Fibroblast of lung (primary cell): ENCODE results near the gene FOXG1. TPM values are rescaled to one million over a fixed set of nuclear protein-coding genes. Genes with fewer than 3 reads are reported as not detected.
A peak's percentile ranks its signal among the peaks of the same experiment; 100 is the strongest.

Experiments
- DNase-seq, 2 donors: peaks; one replicate each; pipeline versions ENCODE4 v3.0.0 to v3.0.0-alpha.2; 2010; ENCODE audit warnings: low read depth in 2 of 2
- H2AFZ ChIP-seq: 2 replicates; pipeline ENCODE4 v1.5.1; 2012; ENCODE audit warnings: low read length, control low read depth, inconsistent platforms
- H3K27ac ChIP-seq: 2 replicates; pipeline ENCODE4 v1.5.1; 2011; ENCODE audit warnings: low read length, control low read depth; ENCODE audit not compliant: insufficient read depth
- H3K27me3 ChIP-seq: 2 replicates; pipeline ENCODE4 v1.5.1; 2011; ENCODE audit warnings: mild to moderate bottlenecking, low read length; ENCODE audit not compliant: control insufficient read depth, insufficient read depth
- H3K36me3 ChIP-seq: 2 replicates; pipeline ENCODE4 v1.5.1; 2011; ENCODE audit warnings: low read length; ENCODE audit not compliant: control insufficient read depth, insufficient read depth
- H3K4me1 ChIP-seq: 2 replicates; pipeline ENCODE4 v1.5.1; 2011; ENCODE audit warnings: low read length; ENCODE audit not compliant: control insufficient read depth, insufficient read depth; ENCODE audit errors: extremely low read depth
- H3K4me2 ChIP-seq: 2 replicates; pipeline ENCODE4 v1.5.1; 2011; ENCODE audit warnings: low read length, control low read depth; ENCODE audit not compliant: insufficient read depth; ENCODE audit errors: extremely low read depth
- H3K4me3 ChIP-seq, 4 experiments: fragments of 200-600 bp in 1 of 4; sonication (generic) in 1 of 4; replicated peaks in 1 of 4; 2 replicates each; pipeline ENCODE4 v1.5.1; 2011 to 2016; ENCODE audit warnings: low read length in 4 of 4, low read depth in 3 of 4, mild to moderate bottlenecking in 3 of 4, control low read depth in 2 of 4, inconsistent platforms in 1 of 4, mixed read lengths in 1 of 4; ENCODE audit not compliant: insufficient read depth in 1 of 4; ENCODE audit errors: control extremely low read depth in 1 of 4
- H3K79me2 ChIP-seq: 2 replicates; pipeline ENCODE4 v1.5.1; 2012; ENCODE audit warnings: mild to moderate bottlenecking, low read length, inconsistent platforms; ENCODE audit not compliant: control insufficient read depth, insufficient read depth
- H3K9ac ChIP-seq: 2 replicates; pipeline ENCODE4 v1.5.1; 2011; ENCODE audit warnings: mild to moderate bottlenecking, low read length, control low read depth; ENCODE audit not compliant: insufficient read depth
- H3K9me3 ChIP-seq: 2 replicates; pipeline ENCODE4 v1.5.1; 2012; ENCODE audit warnings: low read depth, low read length; ENCODE audit not compliant: control insufficient read depth, insufficient read depth
- H4K20me1 ChIP-seq: 2 replicates; pipeline ENCODE4 v1.5.1; 2011; ENCODE audit warnings: low read length; ENCODE audit not compliant: control insufficient read depth, insufficient read depth; ENCODE audit errors: extremely low read depth
- EZH2 ChIP-seq: IDR thresholded peaks from 2 replicates; pipeline ENCODE4 v1.5.1; 2012; ENCODE audit warnings: low read length, control low read depth, mild to moderate bottlenecking; ENCODE audit errors: missing control alignments
- polyA plus RNA-seq, 2 donors: library from polyadenylated mRNA; depleted of rRNA in 1 of 2; stranded (reverse) in 1 of 2; unstranded in 1 of 2; fragments of >200 nt; gene quantifications; 2 replicates each; pipeline ENCODE4 v1.2.1, GENCODE V29; 2011 to 2012; ENCODE audit warnings: missing spikeins in 1 of 2
- total RNA-seq: library from RNA; depleted of rRNA; stranded (reverse); fragments of >200 nt; gene quantifications from 2 replicates; pipeline ENCODE4 v1.2.1, GENCODE V29; 2014
- TF ChIP-seq, protein P1 (sequence below), 2 donors: IDR thresholded peaks in 1 of 2; conservative IDR thresholded peaks in 1 of 2; 1 replicate in 1 of 2; 2 replicates in 1 of 2; pipeline ENCODE4 v1.5.1; 2011 to 2012; ENCODE audit warnings: low read length in 2 of 2, control low read depth in 1 of 2, inconsistent platforms in 1 of 2, low read depth in 1 of 2, mild to moderate bottlenecking in 1 of 2

Gene FOXG1
- total and polyA plus RNA-seq, 2 donors (not counting 1 experiment from before 2014, with no cell fraction given), result not detected

- Histone ChIP-seq H3K4me2 (peak overlapping the region; percentile 56), H3K9ac (no peak overlapping the region), H3K27ac (no peak overlapping the region), H3K4me3 (peak overlapping the region in 2 of 4 experiments; percentile 10 to 36), H3K4me1 (no peaks in the 10 kb centered on the region), H3K36me3 (no peaks in the 10 kb centered on the region), H3K79me2 (no peaks in the 10 kb centered on the region), H3K27me3 (peaks cover 51% of the 10 kb centered on the region), H4K20me1 (no peaks in the 10 kb centered on the region), H3K9me3 (no peaks in the 10 kb centered on the region), H2AFZ (no peak overlapping the region)
- peak; percentile 55 to 57 for DNase-seq
- TF ChIP-seq, protein P1, sequence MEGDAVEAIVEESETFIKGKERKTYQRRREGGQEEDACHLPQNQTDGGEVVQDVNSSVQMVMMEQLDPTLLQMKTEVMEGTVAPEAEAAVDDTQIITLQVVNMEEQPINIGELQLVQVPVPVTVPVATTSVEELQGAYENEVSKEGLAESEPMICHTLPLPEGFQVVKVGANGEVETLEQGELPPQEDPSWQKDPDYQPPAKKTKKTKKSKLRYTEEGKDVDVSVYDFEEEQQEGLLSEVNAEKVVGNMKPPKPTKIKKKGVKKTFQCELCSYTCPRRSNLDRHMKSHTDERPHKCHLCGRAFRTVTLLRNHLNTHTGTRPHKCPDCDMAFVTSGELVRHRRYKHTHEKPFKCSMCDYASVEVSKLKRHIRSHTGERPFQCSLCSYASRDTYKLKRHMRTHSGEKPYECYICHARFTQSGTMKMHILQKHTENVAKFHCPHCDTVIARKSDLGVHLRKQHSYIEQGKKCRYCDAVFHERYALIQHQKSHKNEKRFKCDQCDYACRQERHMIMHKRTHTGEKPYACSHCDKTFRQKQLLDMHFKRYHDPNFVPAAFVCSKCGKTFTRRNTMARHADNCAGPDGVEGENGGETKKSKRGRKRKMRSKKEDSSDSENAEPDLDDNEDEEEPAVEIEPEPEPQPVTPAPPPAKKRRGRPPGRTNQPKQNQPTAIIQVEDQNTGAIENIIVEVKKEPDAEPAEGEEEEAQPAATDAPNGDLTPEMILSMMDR (conservative IDR thresholded peaks at IDR 0.05 in 1 of 2, IDR thresholded peaks at IDR 0.05 in 1 of 2; ENCODE audit: low read depth in 1 of 2, low read length in 2 of 2), result peak; percentile 51 to 53
- TF ChIP-seq EZH2, result peak; percentile 31
Observed at GRCh38 chr14:28773861-28774691, 7.5 kb downstream of the FOXG1 start.

DNA sequence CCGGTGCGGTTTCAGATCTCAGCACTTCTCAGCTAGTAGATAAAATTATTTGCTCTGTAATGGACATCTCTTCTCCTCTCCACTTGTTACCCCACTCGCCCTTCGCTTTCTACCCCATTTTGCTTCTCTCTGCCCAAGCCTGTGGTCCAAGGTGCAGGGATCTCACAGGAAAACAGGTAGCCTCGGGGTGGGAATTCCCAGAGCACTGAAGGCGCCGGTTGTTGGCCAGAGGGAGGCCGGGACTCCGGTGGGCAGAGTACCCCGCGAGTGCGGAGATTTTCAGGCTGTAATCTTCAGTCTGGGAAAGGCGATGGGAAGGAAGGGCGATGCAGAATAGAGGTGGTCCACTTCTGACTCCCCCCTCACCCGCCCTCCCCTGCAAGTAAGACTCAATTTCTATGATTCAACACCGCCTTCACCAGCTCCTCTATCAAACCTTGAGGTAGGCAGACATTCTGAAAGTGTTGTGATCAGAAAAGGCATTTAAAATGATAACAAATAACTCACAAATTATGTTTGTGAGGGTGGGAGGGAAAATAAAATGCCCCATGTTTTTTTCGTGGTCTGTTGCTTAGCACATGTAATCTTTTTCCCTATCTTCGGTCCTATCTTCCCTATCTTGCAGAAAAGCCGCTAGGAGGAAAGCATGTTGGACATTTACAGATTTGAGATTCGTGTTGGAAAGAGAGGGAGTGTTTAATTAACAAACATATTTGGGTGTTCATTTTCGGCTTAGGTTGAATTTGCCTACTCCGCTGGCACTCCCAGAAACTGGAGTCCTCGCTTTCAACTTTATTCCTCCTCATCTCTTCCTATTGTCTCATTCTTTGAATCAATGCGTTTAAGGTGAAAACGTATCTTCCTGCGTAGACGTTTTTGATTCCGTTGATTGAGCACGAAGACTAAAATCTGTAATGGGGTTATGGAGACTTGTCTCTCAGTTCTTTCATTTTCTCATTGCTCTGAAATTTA, 8.5 kb downstream of the FOXG1 start:
- Histone ChIP-seq H3K9me3 (no peaks in the 10 kb centered on the region), H2AFZ (no peak overlapping the region), H3K27me3 (peaks cover 51% of the 10 kb centered on the region), H3K27ac (no peak overlapping the region), H3K4me1 (no peaks in the 10 kb centered on the region), H3K9ac (no peak overlapping the region), H3K4me3 (no peak overlapping the region), H4K20me1 (no peaks in the 10 kb centered on the region), H3K36me3 (no peaks in the 10 kb centered on the region), H3K79me2 (no peaks in the 10 kb centered on the region), H3K4me2 (no peak overlapping the region)
- TF ChIP-seq, protein P1 (conservative IDR thresholded peaks at IDR 0.05 in 1 of 2, IDR thresholded peaks at IDR 0.05 in 1 of 2; ENCODE audit: low read depth in 1 of 2, low read length in 2 of 2), result no peak
- TF ChIP-seq EZH2, result no peak
- no peak for DNase-seq
